ENCODE results near the gene DOCK8. TPM values are rescaled to one million over a fixed set of nuclear protein-coding genes. Genes with fewer than 3 reads are reported as not detected.

The DOCK8 gene
- total and polyA plus RNA-seq, 2 of the 13 experiments (the other 11 are each of a cell fraction or from before 2014, with no cell fraction given), result 0.28 to 0.38 TPM

DNA sequence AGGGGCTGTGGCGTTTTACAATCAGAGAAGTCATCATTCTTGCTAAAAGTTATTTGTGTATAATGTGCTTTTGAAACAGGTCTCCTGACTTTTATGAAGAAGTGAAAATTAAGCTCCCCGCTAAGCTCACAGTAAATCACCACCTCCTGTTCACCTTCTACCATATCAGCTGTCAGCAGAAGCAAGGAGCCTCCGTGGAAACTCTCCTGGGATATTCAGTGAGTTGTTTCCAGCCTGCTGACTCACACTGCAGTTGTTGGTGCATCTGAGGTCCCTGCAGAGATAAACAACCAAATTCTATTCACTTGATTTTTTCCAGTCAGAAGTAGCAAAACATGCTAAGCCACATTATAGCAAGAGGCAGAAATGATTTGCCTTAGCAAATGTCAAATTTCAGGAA, 156.7 kb downstream of the DOCK8 start:
- Histone ChIP-seq H3K4me3 (replicated peaks in 1 of 3; ENCODE audit: insufficient read depth in 1 of 3, low read depth in 2 of 3, low read length in 3 of 3) (no peak overlapping the region), H3K4me2 (ENCODE audit: low read depth, low read length) (no peak overlapping the region), H3K27ac (ENCODE audit: extremely low read length, insufficient read depth, low read length) (no peak overlapping the region), H3K4me1 (ENCODE audit: insufficient read depth, low read length) (no peaks in the 10 kb centered on the region), H3K9me3 (ENCODE audit: low read length) (no peaks in the 10 kb centered on the region), H4K20me1 (ENCODE audit: insufficient read depth, low read length) (no peaks in the 10 kb centered on the region), H3K36me3 (replicated peaks in 1 of 2; ENCODE audit: control insufficient read depth in 1 of 2, insufficient read depth in 2 of 2, low read length in 2 of 2) (no peaks in the 10 kb centered on the region), H3K9ac (ENCODE audit: insufficient read depth, low read depth, low read length) (no peak overlapping the region), H2AFZ (ENCODE audit: low read length) (no peak overlapping the region), H3K27me3 (ENCODE audit: control insufficient read depth in 1 of 2, insufficient read depth in 2 of 2, low read length in 2 of 2) (no peaks in the 10 kb centered on the region), H3K79me2 (ENCODE audit: insufficient read depth, low read length) (no peaks in the 10 kb centered on the region)
- DNase-seq (ENCODE audit: low spot score), result no peak
- CTCF ChIA-PET (ENCODE audit: low intra/inter-chr PET ratio, low total read pairs), result no interaction called here
- 43% methylated on average over 3 of the region's 3 CpGs for WGBS (ENCODE audit: low lambda C conversion rate)
- intact Hi-C loops (cut with micrococcal nuclease; ENCODE audit: unreplicated experiment), result no loop called here
- no peak for ATAC-seq
- FAIRE-seq, result no peak
- POLR2A ChIA-PET, result no interaction called here
- in situ Hi-C loops (cut with HindIII; ENCODE audit: extremely low pct_ligation_motif_present, low pct_unique_long_range_greater_than_20kb), result no loop called here
- BruUV-seq (replicated peaks), result no TSS peak
- TF ChIP-seq BHLHE40 (IDR thresholded peaks at IDR 0.05; ENCODE audit: low read length) (no peak), EHMT2 (IDR thresholded peaks at IDR 0.05; ENCODE audit: borderline replicate concordance, low read depth, low read length) (no peak), ZBTB2 (CRISPR knock-in tag; IDR thresholded peaks at IDR 0.05; ENCODE audit: low read depth) (no peak), GTF3A (CRISPR knock-in tag; conservative IDR thresholded peaks at IDR 0.05) (no peak), ARNTL (CRISPR knock-in tag; IDR thresholded peaks at IDR 0.05) (no peak)
- TF ChIP-seq, protein P1, sequence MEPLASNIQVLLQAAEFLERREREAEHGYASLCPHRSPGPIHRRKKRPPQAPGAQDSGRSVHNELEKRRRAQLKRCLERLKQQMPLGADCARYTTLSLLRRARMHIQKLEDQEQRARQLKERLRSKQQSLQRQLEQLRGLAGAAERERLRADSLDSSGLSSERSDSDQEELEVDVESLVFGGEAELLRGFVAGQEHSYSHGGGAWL (CRISPR knock-in tag; IDR thresholded peaks at IDR 0.05), result no peak
- TF ChIP-seq, protein P2, sequence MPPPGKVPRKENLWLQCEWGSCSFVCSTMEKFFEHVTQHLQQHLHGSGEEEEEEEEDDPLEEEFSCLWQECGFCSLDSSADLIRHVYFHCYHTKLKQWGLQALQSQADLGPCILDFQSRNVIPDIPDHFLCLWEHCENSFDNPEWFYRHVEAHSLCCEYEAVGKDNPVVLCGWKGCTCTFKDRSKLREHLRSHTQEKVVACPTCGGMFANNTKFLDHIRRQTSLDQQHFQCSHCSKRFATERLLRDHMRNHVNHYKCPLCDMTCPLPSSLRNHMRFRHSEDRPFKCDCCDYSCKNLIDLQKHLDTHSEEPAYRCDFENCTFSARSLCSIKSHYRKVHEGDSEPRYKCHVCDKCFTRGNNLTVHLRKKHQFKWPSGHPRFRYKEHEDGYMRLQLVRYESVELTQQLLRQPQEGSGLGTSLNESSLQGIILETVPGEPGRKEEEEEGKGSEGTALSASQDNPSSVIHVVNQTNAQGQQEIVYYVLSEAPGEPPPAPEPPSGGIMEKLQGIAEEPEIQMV (CRISPR knock-in tag; IDR thresholded peaks at IDR 0.05; ENCODE audit: low read depth), result no peak
- TF ChIP-seq, protein P3, sequence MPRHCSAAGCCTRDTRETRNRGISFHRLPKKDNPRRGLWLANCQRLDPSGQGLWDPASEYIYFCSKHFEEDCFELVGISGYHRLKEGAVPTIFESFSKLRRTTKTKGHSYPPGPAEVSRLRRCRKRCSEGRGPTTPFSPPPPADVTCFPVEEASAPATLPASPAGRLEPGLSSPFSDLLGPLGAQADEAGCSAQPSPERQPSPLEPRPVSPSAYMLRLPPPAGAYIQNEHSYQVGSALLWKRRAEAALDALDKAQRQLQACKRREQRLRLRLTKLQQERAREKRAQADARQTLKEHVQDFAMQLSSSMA (CRISPR knock-in tag; IDR thresholded peaks at IDR 0.05), result no peak
